ENCODE measurements around the gene BCL2. TPM values are rescaled to one million over a fixed set of nuclear protein-coding genes. Genes with fewer than 3 reads are reported as not detected.
A peak's percentile ranks its signal among the peaks of the same experiment; 100 is the strongest.

Gene BCL2
- polyA plus RNA-seq, 6 donors from 2014 or later, result 11.8 to 43.0 (median 30.1) TPM

DNA sequence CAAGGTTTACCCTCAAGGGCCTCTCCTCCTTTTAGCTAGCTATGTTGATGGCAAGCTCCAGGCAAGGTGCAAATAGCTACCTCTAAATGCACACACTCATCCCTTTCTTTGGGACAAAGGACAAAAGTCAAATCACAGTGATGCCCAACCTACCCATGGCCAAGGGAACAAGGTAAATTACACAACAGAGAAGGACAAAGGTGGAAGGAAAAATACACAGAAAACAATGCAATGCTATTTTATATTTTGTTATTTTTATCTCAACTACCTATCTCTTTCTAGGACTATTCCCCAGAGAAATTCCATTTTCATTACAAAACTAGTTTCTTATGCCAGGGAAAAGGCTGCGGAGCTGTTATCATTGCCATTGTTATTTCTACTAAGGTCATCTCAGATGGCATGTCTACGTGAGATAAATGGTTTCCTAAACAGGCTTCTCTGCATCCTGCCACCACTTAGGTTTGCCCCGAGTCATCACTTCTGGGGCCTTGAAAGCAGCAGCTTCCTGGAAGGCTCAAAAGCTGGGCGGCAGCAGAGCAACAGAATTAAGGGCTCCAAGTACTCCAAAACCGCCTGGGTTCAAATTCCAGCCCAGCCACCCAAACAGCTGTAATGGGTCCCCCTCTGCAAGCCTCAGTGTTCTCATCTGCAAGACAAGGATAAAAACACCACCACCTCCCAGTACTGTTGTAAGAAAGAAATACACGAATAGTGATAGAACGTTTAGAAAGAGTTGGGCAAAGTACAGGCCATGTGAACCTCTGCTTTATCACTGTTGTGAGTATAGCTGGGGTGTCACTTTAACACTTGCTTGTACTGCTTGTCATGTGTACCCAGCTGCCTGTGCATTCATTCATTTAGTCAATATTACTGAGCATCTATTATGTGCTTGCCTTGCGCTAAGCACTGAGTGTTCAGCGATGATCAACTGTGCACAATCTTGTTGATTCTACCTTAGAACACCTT, 20.9 kb downstream of the BCL2 start:
- Mint-ChIP-seq H3K36me3 (peaks cover 28 to 35% of the 10 kb centered on the region in 2 donors), H3K9me3 (no peaks in the 10 kb centered on the region), H3K4me1 (peaks cover 49 to 72% (median 55%) of the 10 kb centered on the region in 3 donors), H3K27me3 (no peaks in the 10 kb centered on the region), H3K27ac (peak overlapping the region; percentile 34 to 92 (median 78)), H3K4me3 (peak overlapping the region in 1 of 8 donors; percentile 42)
- DNase-seq, result no peak
- ATAC-seq (ENCODE audit: low read depth in 2 of 2), result no peak

DNA sequence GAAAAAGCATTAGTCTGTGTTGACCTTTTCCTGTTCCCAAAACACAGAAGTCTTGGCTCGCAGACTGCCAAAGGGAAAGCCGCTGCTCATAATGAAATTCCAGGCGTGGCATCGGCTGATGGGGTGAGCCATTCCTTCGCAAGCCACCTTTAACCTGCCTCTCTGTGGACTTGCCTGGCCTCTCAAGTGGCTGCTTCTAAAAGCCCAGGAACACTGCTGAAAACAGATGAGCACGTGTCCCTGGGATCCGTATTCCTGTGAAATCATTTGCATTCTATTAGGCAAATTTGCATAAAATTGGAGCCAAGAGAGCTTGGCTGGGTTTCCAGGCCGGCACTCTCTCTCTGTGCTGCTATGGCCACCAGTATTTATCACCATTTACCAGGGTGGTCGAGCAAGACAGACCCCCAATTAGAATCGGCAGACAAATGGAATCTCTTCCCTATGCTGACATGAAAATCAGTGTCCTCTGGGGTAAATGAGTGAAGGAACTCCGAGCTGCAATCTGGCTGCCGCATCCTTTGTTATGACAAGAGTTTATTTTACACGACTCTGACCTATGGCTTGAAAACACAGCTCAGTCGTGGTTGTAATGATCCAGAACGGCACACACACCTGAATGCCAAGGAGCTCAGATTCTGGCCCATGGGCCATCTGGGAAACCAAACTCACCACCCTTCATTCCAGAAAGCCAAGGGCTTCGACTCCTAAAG, 21.7 kb downstream of the BCL2 start:
- ATAC-seq (ENCODE audit: low read depth in 2 of 2) (no peak), DNase-seq (no peak)
- Mint-ChIP-seq H3K36me3 (peaks cover 28 to 35% of the 10 kb centered on the region in 2 donors), H3K4me1 (peaks cover 48 to 65% (median 51%) of the 10 kb centered on the region in 3 donors), H3K27me3 (no peaks in the 10 kb centered on the region), H3K27ac (peak overlapping the region in 5 of 6 donors; percentile 34 to 72 (median 68)), H3K9me3 (no peaks in the 10 kb centered on the region), H3K4me3 (no peak overlapping the region)

DNA sequence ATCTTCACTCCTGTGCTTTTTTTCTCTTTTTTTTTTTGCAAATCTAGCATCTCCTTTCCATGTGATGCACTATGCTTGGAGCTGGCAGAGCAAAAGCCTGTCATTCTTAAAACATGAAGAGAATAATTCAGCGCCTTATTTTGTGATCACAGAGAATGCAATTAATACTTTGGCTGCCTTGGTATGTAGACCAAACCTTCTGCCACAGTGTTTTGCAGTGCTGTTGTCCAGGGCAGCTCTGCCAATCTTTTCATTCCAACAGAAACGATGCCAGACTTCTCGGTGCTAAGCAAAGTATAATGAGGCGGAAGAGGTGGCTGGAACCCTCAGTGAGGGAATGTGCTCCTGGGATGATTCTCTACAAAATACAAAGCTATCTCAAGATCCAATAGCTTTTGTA, 25.6 kb downstream of the BCL2 start:
- peak overlapping the region in 5 of 6 donors; percentile 94 to 98 (median 98) for H3K27ac Mint-ChIP-seq
- peak overlapping the region in 7 of 8 donors; percentile 68 to 92 (median 85) for H3K4me3 Mint-ChIP-seq
- ATAC-seq (ENCODE audit: low read depth in 2 of 2), result no peak
- H3K4me1 Mint-ChIP-seq, result peaks cover 17 to 45% (median 26%) of the 10 kb centered on the region in 3 donors
- no peak for DNase-seq
- H3K9me3 Mint-ChIP-seq, result peaks cover 0 to 3% (median 0%) of the 10 kb centered on the region in 7 donors
- peaks cover 5 to 24% of the 10 kb centered on the region in 2 donors for H3K36me3 Mint-ChIP-seq
- H3K27me3 Mint-ChIP-seq, result no peaks in the 10 kb centered on the region

DNA sequence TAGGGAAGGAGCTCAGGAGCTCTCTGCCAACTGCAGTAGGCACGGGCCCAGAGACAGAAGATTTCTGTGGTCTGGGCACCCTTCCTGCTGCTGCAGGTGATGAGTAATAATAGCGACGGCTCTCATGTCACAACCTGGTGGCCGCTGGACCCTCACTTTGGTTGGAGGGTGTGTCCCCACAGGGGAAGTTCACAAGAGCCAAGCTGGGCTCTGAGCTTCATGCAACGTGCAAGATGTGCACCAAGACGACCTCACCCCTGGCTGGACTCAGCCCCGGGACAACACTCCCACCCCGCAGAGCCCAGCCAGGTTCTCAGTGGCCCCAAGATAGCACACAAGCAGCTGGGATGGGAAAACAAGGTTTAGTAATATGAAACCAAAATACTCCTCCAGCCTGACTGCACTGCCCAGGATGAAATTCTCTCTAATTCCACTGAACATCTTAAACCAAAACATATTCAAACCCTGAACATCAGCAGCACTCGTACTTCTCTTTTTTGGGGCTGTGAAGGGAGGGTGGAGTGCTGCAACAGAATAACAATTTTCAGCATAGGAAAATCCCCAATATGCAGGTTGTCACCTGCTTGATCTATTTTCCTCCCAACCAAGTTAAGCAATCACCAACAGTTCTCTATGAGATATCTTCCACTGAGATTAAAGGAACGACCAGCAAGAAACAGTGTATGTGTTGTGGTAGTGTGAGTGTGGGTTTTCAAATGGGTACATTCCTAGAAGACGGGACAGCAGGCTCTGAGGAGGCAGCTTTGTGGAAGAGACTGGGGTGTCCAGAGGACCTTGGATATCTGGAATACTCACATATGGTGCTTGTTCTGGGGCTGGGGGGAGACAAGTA, 26.5 kb downstream of the BCL2 start:
- Mint-ChIP-seq H3K4me1 (peaks cover 13 to 39% (median 18%) of the 10 kb centered on the region in 3 donors), H3K27me3 (no peaks in the 10 kb centered on the region), H3K36me3 (peaks cover 0 to 19% of the 10 kb centered on the region in 2 donors), H3K9me3 (peaks cover 0 to 3% (median 0%) of the 10 kb centered on the region in 7 donors), H3K4me3 (peak overlapping the region; percentile 37 to 92 (median 79)), H3K27ac (peak overlapping the region in 5 of 6 donors; percentile 94 to 98 (median 98))
- peak; percentile 89 for ATAC-seq (ENCODE audit: low read depth in 2 of 2)
- peak; percentile 70 for DNase-seq

DNA sequence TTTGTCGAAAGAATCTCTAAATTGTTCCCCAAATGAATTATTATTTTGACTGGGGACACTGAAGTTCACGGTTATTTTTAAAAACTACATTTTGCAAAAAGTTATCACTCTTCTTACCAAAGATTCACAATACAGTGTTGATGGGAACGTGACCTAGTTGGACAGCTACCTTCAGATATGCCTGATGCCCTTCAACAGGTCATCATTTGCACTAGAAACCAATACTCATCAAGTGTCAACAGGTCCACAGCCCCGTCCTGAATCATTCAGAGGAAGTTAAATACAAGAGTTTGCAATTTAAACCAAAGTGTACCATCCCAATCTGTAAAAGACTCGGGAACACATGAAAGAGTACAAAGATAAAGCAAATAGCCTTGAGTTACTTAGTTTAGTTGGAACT, 28.3 kb downstream of the BCL2 start:
- peaks cover 4 to 19% of the 10 kb centered on the region in 2 donors for H3K36me3 Mint-ChIP-seq
- peaks cover 0 to 3% (median 0%) of the 10 kb centered on the region in 7 donors for H3K9me3 Mint-ChIP-seq
- DNase-seq, result no peak
- peak overlapping the region in 5 of 6 donors; percentile 19 to 98 (median 98) for H3K27ac Mint-ChIP-seq
- peaks cover 11 to 39% (median 13%) of the 10 kb centered on the region in 3 donors for H3K4me1 Mint-ChIP-seq
- no peaks in the 10 kb centered on the region for H3K27me3 Mint-ChIP-seq
- no peak for ATAC-seq (ENCODE audit: low read depth in 2 of 2)
- peak overlapping the region in 5 of 8 donors; percentile 2 to 89 (median 48) for H3K4me3 Mint-ChIP-seq

DNA sequence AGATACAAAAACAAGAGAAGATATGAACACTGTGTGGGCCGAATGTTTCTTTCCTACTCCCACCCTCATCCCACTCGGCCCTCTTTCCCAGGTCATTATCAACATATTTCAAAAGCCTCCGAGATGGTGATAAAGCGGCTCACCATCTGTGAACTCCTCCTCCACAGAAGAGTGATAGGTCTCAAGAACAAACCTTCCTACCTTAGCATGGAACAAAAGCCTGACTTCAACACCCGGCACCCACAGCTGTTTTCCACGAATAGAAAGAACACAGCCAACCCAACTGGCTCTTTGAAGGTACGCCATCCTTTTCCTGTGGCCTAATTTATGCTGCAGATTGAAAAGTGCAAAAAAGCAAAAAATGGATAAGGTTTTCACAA, 28.8 kb downstream of the BCL2 start:
- DNase-seq (no peak), ATAC-seq (ENCODE audit: low read depth in 2 of 2) (no peak)
- Mint-ChIP-seq H3K4me1 (peaks cover 6 to 37% (median 8%) of the 10 kb centered on the region in 3 donors), H3K9me3 (peaks cover 0 to 3% (median 0%) of the 10 kb centered on the region in 7 donors), H3K27ac (peak overlapping the region in 5 of 6 donors; percentile 19 to 98 (median 98)), H3K36me3 (peaks cover 8 to 19% of the 10 kb centered on the region in 2 donors), H3K27me3 (no peaks in the 10 kb centered on the region), H3K4me3 (peak overlapping the region in 3 of 8 donors; percentile 17 to 89 (median 48))

DNA sequence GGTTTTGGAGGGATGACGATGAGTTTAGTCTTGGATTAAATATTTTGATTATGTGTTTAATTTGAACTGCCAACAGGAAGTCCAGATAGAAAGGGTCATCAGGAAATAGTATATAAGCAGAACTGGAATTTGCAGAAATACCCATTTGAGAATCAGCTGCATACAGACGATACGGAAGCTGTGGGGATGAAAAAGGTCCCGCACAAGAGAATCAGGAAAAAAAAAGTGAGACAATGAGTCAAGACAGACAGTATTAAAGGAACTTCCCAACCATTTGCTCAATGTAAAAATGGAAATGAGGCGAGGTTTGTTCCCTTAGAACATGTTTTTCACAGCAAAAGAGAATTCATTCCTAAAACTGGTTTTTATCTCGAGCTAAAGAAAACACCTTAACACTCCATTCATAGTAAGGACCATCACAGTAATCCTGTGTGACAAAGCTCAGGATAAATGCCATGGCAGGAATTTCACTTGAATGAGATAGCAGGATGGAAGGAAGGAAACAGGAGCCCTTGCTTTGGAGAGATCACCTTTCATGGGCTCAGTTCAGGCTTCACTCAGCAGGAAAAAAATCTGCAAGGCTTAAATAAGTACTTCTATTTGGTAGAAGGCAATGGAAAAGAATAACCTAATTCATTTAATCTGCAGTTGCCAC, 29.3 kb downstream of the BCL2 start:
- no peak for DNase-seq
- ATAC-seq (ENCODE audit: low read depth in 2 of 2), result no peak
- H3K4me1 Mint-ChIP-seq, result peaks cover 1 to 31% (median 3%) of the 10 kb centered on the region in 3 donors
- H3K36me3 Mint-ChIP-seq, result peaks cover 8 to 14% of the 10 kb centered on the region in 2 donors
- H3K9me3 Mint-ChIP-seq, result peaks cover 0 to 3% (median 0%) of the 10 kb centered on the region in 7 donors
- peak overlapping the region in 5 of 6 donors; percentile 94 to 98 (median 98) for H3K27ac Mint-ChIP-seq
- H3K27me3 Mint-ChIP-seq, result no peaks in the 10 kb centered on the region
- H3K4me3 Mint-ChIP-seq, result peak overlapping the region in 5 of 8 donors; percentile 17 to 89 (median 31)

DNA sequence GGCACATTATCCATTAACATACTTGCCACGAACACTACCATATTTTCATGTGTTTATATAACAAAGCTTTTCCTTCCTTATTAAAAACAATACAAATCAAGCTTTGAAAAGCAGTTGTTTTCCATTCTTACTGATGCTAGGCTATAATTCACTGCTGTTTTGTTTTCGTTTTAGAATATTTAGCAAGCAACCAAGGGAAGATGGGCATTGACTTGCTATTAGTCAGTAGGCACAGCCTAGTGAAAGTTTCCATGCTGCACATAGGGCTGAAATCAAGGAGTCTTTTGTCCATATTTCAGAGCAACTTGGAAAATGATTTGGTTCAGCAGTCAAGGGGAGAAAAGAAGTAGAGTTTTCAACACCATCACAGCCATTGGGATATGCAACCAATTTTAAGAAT, 31.3 kb downstream of the BCL2 start:
- H3K36me3 Mint-ChIP-seq, result peaks cover 8 to 11% of the 10 kb centered on the region in 2 donors
- no peak overlapping the region for H3K4me3 Mint-ChIP-seq
- H3K27me3 Mint-ChIP-seq, result no peaks in the 10 kb centered on the region
- H3K4me1 Mint-ChIP-seq, result peaks cover 0 to 22% (median 0%) of the 10 kb centered on the region in 3 donors
- DNase-seq, result no peak
- peaks cover 0 to 3% (median 0%) of the 10 kb centered on the region in 7 donors for H3K9me3 Mint-ChIP-seq
- no peak overlapping the region for H3K27ac Mint-ChIP-seq
- ATAC-seq (ENCODE audit: low read depth in 2 of 2), result no peak

DNA sequence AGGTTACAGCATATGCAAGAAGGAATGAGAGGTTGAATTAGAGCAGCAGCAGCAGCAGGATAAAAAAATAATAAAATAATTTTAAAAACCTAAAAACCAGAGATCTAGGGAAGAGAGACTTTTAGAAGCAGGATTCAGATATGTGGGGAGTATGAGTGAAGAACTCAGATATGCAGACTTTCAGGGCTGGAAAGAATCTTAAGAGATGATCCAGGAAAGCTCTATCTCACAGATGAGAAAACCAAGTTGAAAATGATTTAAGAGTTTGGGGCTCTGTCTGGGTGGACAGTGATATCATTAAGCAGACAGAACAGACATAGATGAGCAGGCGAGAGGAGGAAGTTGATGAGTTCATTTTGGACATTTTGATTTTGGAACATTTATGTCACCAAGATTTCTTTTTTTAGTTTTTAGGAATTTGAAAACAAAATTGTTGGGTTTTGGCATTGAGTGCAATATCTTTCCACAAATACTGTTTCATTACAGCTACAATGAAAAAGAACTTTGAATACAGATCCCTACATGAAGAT, 31.8 kb downstream of the BCL2 start:
- no peak for DNase-seq
- peaks cover 8 to 11% of the 10 kb centered on the region in 2 donors for H3K36me3 Mint-ChIP-seq
- no peak for ATAC-seq (ENCODE audit: low read depth in 2 of 2)
- no peak overlapping the region for H3K27ac Mint-ChIP-seq
- H3K4me1 Mint-ChIP-seq, result peaks cover 0 to 17% (median 0%) of the 10 kb centered on the region in 3 donors
- no peaks in the 10 kb centered on the region for H3K27me3 Mint-ChIP-seq
- H3K9me3 Mint-ChIP-seq, result peaks cover 0 to 3% (median 0%) of the 10 kb centered on the region in 7 donors
- H3K4me3 Mint-ChIP-seq, result no peak overlapping the region

DNA sequence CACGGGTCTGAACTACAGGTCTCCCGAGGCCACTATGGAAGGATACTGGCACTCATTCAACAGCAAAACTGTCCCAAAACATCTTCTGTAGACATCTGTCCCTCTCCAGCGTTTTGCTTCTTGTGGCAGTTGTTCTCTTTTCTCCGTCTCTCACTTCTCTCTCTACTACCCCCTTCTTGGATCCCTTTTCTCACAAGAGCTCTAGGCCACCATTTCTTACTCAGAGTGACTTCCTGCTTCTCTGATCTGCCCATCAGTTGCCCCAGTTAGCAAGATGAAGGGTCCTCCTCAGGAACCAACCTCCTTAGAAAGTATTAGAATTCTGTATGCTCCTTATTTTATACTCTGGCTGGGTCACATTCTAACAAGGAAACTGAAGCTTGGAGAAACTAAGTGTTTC, 32.6 kb downstream of the BCL2 start:
- peaks cover 0 to 3% (median 0%) of the 10 kb centered on the region in 7 donors for H3K9me3 Mint-ChIP-seq
- H3K4me1 Mint-ChIP-seq, result peaks cover 0 to 12% (median 4%) of the 10 kb centered on the region in 3 donors
- no peak overlapping the region for H3K4me3 Mint-ChIP-seq
- peaks cover 8 to 11% of the 10 kb centered on the region in 2 donors for H3K36me3 Mint-ChIP-seq
- ATAC-seq (ENCODE audit: low read depth in 2 of 2) (peak; percentile 29 to 48), DNase-seq (no peak)
- no peak overlapping the region for H3K27ac Mint-ChIP-seq
- H3K27me3 Mint-ChIP-seq, result no peaks in the 10 kb centered on the region

DNA sequence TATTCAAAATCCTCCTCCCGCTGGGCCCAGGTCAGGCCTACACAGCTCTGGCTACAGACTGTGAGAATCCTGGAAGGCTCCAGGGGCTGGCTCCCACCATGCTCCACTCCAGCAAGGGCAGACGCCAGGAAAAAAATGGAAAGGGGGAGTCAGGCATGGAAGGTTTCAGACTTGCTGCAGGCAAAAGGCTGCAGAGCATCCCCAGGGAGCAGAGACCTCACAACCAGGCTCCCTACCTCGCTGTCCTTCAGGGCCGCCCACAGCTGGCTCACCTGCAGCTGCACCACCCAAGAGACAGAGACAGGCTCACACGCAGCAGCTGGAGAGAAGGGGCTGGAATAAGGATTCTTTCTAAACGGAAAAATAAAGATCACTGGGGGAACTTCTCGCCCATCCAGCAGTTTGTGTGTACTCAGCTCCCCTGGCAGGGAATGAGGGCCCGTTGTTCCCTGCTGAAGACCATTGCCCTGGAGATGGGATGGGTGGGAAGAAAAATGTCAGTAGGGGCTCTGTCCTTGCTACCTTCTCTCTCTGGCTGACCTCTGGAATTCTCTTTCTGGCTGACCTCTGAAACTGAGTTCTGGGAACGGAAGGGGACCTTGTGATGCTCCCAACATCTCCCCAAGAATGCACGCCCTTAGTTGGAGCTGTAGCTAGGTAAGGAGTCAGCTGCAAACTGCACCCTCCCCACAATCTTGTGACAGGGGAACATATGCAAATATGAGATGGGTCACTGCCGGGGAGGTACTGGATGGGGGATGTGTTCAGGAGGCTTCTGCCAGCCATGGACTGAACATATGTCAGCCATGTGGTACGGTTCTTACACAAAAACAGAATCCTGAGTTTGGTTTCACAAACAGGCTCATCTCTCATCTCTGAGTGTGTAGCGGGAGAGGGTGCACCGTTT, 34.5 kb downstream of the BCL2 start:
- Mint-ChIP-seq H3K27me3 (no peaks in the 10 kb centered on the region), H3K4me1 (peaks cover 9 to 17% (median 17%) of the 10 kb centered on the region in 3 donors), H3K9me3 (peaks cover 0 to 3% (median 0%) of the 10 kb centered on the region in 7 donors), H3K27ac (peak overlapping the region in 3 of 6 donors; percentile 98 to 99 (median 98)), H3K4me3 (peak overlapping the region in 6 of 8 donors; percentile 44 to 92 (median 88)), H3K36me3 (peaks cover 4 to 25% of the 10 kb centered on the region in 2 donors)
- peak; percentile 65 for DNase-seq
- ATAC-seq (ENCODE audit: low read depth in 2 of 2), result peak; percentile 92 to 93

Measured in naive B cell (primary cell).